BLaER1 treated with 17β-estradiol and CSF1 and Interleukin-3, amounts not matched to agents 10 nM and 100 nM (cell line): ENCODE results near the gene ATOSA.

Source experiments
- H3K27ac ChIP-seq, 11 experiments: shearing (Covaris generic); formaldehyde crosslinking; 2 replicates each; pipeline ENCODE4 v1.8.1; 2022
- H3K27me3 ChIP-seq, 11 experiments: shearing (Covaris generic); formaldehyde crosslinking; 2 replicates each; pipeline ENCODE4 v1.8.1; 2022
- H3K36me3 ChIP-seq, 11 experiments: shearing (Covaris generic); formaldehyde crosslinking; 2 replicates each; pipeline ENCODE4 v1.8.1; 2022
- H3K4me1 ChIP-seq, 10 experiments: shearing (Covaris generic); formaldehyde crosslinking; 2 replicates each; pipeline ENCODE4 v1.8.1; 2022
- H3K4me2 ChIP-seq, 11 experiments: shearing (Covaris generic); formaldehyde crosslinking; 2 replicates each; pipeline ENCODE4 v1.8.1; 2022
- H3K4me3 ChIP-seq, 10 experiments: shearing (Covaris generic); formaldehyde crosslinking; 2 replicates each; pipeline ENCODE4 v1.8.1; 2022
- H3K9ac ChIP-seq, 11 experiments: shearing (Covaris generic); formaldehyde crosslinking; 2 replicates each; pipeline ENCODE4 v1.8.1; 2022
- H3K9me3 ChIP-seq, 11 experiments: shearing (Covaris generic); formaldehyde crosslinking; replicated peaks in 1 of 11; 2 replicates each; pipeline ENCODE4 v1.8.1; 2022
- H4K20me1 ChIP-seq, 11 experiments: shearing (Covaris generic); formaldehyde crosslinking; 2 replicates each; pipeline ENCODE4 v1.8.1; 2022
- Cebpa-rat ChIP-seq, 11 experiments: shearing (Covaris generic); IDR thresholded peaks; 2 replicates each; pipeline ENCODE4 v1.8.1; 2022

ATOSA gene

GRCh38 chr15:52679232-52680040 is at the start of gene ATOSA:
TSS of gene ATOSA (minus strand) at chr15:52679388. CDS start at chr15:52678021, 1,367 bp downstream.
- no peaks in the 10 kb centered on the region for H3K27me3 ChIP-seq
- peaks cover 0 to 3% (median 0%) of the 10 kb centered on the region in 11 experiments; a peak in 1 of 22 replicates for H4K20me1 ChIP-seq
- H3K9ac ChIP-seq, result peak within 1 kb of the TSS; percentile 84 to 97 (median 88)
- H3K4me3 ChIP-seq, result peak within 1 kb of the TSS; percentile 77 to 97 (median 88)
- H3K36me3 ChIP-seq, result peaks cover 0 to 22% (median 9%) of the 10 kb centered on the region in 11 experiments; a peak in 4 of 22 replicates
- peak within 1 kb of the TSS; percentile 80 to 98 (median 85) for H3K27ac ChIP-seq
- peaks cover 0 to 7% (median 0%) of the 10 kb centered on the region in 11 experiments; a peak in 3 of 22 replicates for H3K9me3 ChIP-seq
- no peak for TF ChIP-seq Cebpa-rat (IDR thresholded peaks at IDR 0.05)
- H3K4me2 ChIP-seq, result peak within 1 kb of the TSS; percentile 77 to 99 (median 88)
- H3K4me1 ChIP-seq, result peaks cover 27 to 76% (median 52%) of the 10 kb centered on the region in 10 experiments

GRCh38 chr15:52728899-52729298 is 49.7 kb upstream of the ATOSA start:
- no peak overlapping the region for H3K4me3 ChIP-seq
- H3K36me3 ChIP-seq, result no peaks in the 10 kb centered on the region
- no peaks in the 10 kb centered on the region for H3K9me3 ChIP-seq
- peak overlapping the region in 9 of 11 experiments; percentile 24 to 81 (median 66); a peak in 15 of 22 replicates for H3K4me2 ChIP-seq
- H3K9ac ChIP-seq, result no peak overlapping the region
- no peak for TF ChIP-seq Cebpa-rat (IDR thresholded peaks at IDR 0.05)
- no peak overlapping the region for H3K27ac ChIP-seq
- no peaks in the 10 kb centered on the region for H3K27me3 ChIP-seq
- H4K20me1 ChIP-seq, result no peaks in the 10 kb centered on the region
- H3K4me1 ChIP-seq, result peaks cover 32 to 58% (median 45%) of the 10 kb centered on the region in 10 experiments

- H3K27me3 ChIP-seq, result no peaks in the 10 kb centered on the region
- no peak overlapping the region for H3K9ac ChIP-seq
- no peak overlapping the region for H3K4me3 ChIP-seq
- H3K36me3 ChIP-seq, result no peaks in the 10 kb centered on the region
- peaks cover 21 to 47% (median 35%) of the 10 kb centered on the region in 10 experiments for H3K4me1 ChIP-seq
- H3K4me2 ChIP-seq, result peak overlapping the region in 8 of 11 experiments; percentile 33 to 81 (median 68); a peak in 15 of 22 replicates
- H3K27ac ChIP-seq, result no peak overlapping the region
- no peaks in the 10 kb centered on the region for H3K9me3 ChIP-seq
- no peak for TF ChIP-seq Cebpa-rat (IDR thresholded peaks at IDR 0.05)
- H4K20me1 ChIP-seq, result no peaks in the 10 kb centered on the region
Observed at GRCh38 chr15:52727815-52728214, 48.6 kb upstream of the ATOSA start.

GRCh38 chr15:52726195-52726594 is 47.0 kb upstream of the ATOSA start:
- H3K4me1 ChIP-seq, result peaks cover 21 to 41% (median 34%) of the 10 kb centered on the region in 10 experiments
- H3K36me3 ChIP-seq, result no peaks in the 10 kb centered on the region
- H3K4me3 ChIP-seq, result no peak overlapping the region
- H3K4me2 ChIP-seq, result no peak overlapping the region
- no peak overlapping the region for H3K27ac ChIP-seq
- H3K27me3 ChIP-seq, result no peaks in the 10 kb centered on the region
- no peak for TF ChIP-seq Cebpa-rat (IDR thresholded peaks at IDR 0.05)
- no peak overlapping the region for H3K9ac ChIP-seq
- no peaks in the 10 kb centered on the region for H3K9me3 ChIP-seq
- no peaks in the 10 kb centered on the region for H4K20me1 ChIP-seq

- Histone ChIP-seq H3K36me3 (no peaks in the 10 kb centered on the region), H3K4me1 (peaks cover 0 to 14% (median 0%) of the 10 kb centered on the region in 10 experiments; a peak in 4 of 20 replicates), H3K9me3 (0 out of 22 replicates have a peak, but pooled peaks cover 0 to 3% (median 0%) of the 10 kb centered on the region in 11 experiments), H4K20me1 (no peaks in the 10 kb centered on the region), H3K9ac (no peak overlapping the region), H3K27ac (no peak overlapping the region), H3K4me2 (no peak overlapping the region), H3K27me3 (no peaks in the 10 kb centered on the region), H3K4me3 (no peak overlapping the region)
- TF ChIP-seq Cebpa-rat (IDR thresholded peaks at IDR 0.05), result no peak
Observed at GRCh38 chr15:52718551-52718950, 39.4 kb upstream of the ATOSA start.

- Histone ChIP-seq H3K4me3 (no peak overlapping the region), H3K9me3 (0 out of 22 replicates have a peak, but pooled peaks cover 0 to 3% (median 0%) of the 10 kb centered on the region in 11 experiments), H3K4me2 (no peak overlapping the region), H3K27me3 (no peaks in the 10 kb centered on the region), H3K27ac (no peak overlapping the region), H4K20me1 (no peaks in the 10 kb centered on the region), H3K9ac (no peak overlapping the region), H3K4me1 (peaks cover 0 to 14% (median 0%) of the 10 kb centered on the region in 10 experiments; a peak in 4 of 20 replicates), H3K36me3 (no peaks in the 10 kb centered on the region)
- TF ChIP-seq Cebpa-rat (IDR thresholded peaks at IDR 0.05), result no peak
Observed at GRCh38 chr15:52717924-52718323, 38.7 kb upstream of the ATOSA start.

GRCh38 chr15:52717481-52717880 is 38.3 kb upstream of the ATOSA start:
- no peak overlapping the region for H3K4me3 ChIP-seq
- no peak overlapping the region; a peak in 1 of 22 replicates for H3K4me2 ChIP-seq
- H3K36me3 ChIP-seq, result no peaks in the 10 kb centered on the region
- H3K9ac ChIP-seq, result no peak overlapping the region
- TF ChIP-seq Cebpa-rat (IDR thresholded peaks at IDR 0.05), result no peak
- no peaks in the 10 kb centered on the region for H3K27me3 ChIP-seq
- peaks cover 0 to 14% (median 0%) of the 10 kb centered on the region in 10 experiments; a peak in 4 of 20 replicates for H3K4me1 ChIP-seq
- H4K20me1 ChIP-seq, result no peaks in the 10 kb centered on the region
- no peak overlapping the region for H3K27ac ChIP-seq
- H3K9me3 ChIP-seq, result 0 out of 22 replicates have a peak, but pooled peaks cover 0 to 3% (median 0%) of the 10 kb centered on the region in 11 experiments

GRCh38 chr15:52716536-52716935 is 37.3 kb upstream of the ATOSA start:
- Histone ChIP-seq H3K27ac (no peak overlapping the region), H3K36me3 (no peaks in the 10 kb centered on the region), H3K27me3 (no peaks in the 10 kb centered on the region), H3K9ac (no peak overlapping the region), H3K9me3 (0 out of 22 replicates have a peak, but pooled peaks cover 0 to 3% (median 0%) of the 10 kb centered on the region in 11 experiments), H4K20me1 (no peaks in the 10 kb centered on the region), H3K4me3 (no peak overlapping the region), H3K4me1 (peaks cover 0 to 14% (median 0%) of the 10 kb centered on the region in 10 experiments; a peak in 4 of 20 replicates), H3K4me2 (no peak overlapping the region)
- no peak for TF ChIP-seq Cebpa-rat (IDR thresholded peaks at IDR 0.05)

- Histone ChIP-seq H3K9ac (no peak overlapping the region), H3K9me3 (0 out of 22 replicates have a peak, but pooled peaks cover 0 to 3% (median 0%) of the 10 kb centered on the region in 11 experiments), H4K20me1 (no peaks in the 10 kb centered on the region), H3K4me1 (peaks cover 0 to 14% (median 0%) of the 10 kb centered on the region in 10 experiments; a peak in 4 of 20 replicates), H3K27me3 (no peaks in the 10 kb centered on the region), H3K4me2 (peak overlapping the region in 2 of 11 experiments; percentile 6 to 52; a peak in 4 of 22 replicates), H3K27ac (no peak overlapping the region), H3K4me3 (no peak overlapping the region), H3K36me3 (no peaks in the 10 kb centered on the region)
- TF ChIP-seq Cebpa-rat (IDR thresholded peaks at IDR 0.05), result no peak
Observed at GRCh38 chr15:52715411-52715810, 36.2 kb upstream of the ATOSA start.
